Testis (tissue), 2 donors: ENCODE results near the gene BNC2.

ENCODE experiments used
- CTCF ChIP-seq, 3 experiments: fragments of 450-650 bp in 2 of 3; fragments of 200-600 bp in 1 of 3; sonication (generic) in 1 of 3; IDR thresholded peaks; one replicate each; pipeline ENCODE4 v1.5.1; 2016 to 2019; ENCODE audit warnings: antibody characterized with exemption in 3 of 3, mild to moderate bottlenecking in 2 of 3, moderate library complexity in 1 of 3
- POLR2A ChIP-seq: fragments of 450-650 bp; IDR thresholded peaks from one replicate; pipeline ENCODE4 v1.6.1; 2017; ENCODE audit warnings: antibody characterized with exemption, mild to moderate bottlenecking, moderate library complexity

- TF ChIP-seq CTCF (IDR thresholded peaks at IDR 0.05) (no peak), POLR2A (no peak)
Observed at GRCh38 chr9:16385590-16385989, 484.9 kb downstream of the BNC2 start.
